Vagina (tissue), 2 donors: Measurements from ENCODE around the gene LAMTOR3.

Source experiments
- POLR2A ChIP-seq, 2 donors: fragments of 450-650 bp; IDR thresholded peaks; one replicate each; pipeline ENCODE4 v1.6.1; 2017; ENCODE audit warnings: antibody characterized with exemption in 2 of 2, mild to moderate bottlenecking in 2 of 2, moderate library complexity in 2 of 2
- POLR2AphosphoS5 ChIP-seq, 2 donors: sonication (generic); formaldehyde crosslinking; IDR thresholded peaks; one replicate each; pipeline ENCODE4 v1.9.0; 2017; ENCODE audit warnings: antibody characterized with exemption in 2 of 2, mild to moderate bottlenecking in 2 of 2, low read depth in 1 of 2; ENCODE audit not compliant: insufficient read depth in 1 of 2
- TF ChIP-seq, protein P1 (sequence below), 3 experiments: fragments of 450-650 bp in 2 of 3; fragments of 200-600 bp in 1 of 3; sonication (generic) in 1 of 3; IDR thresholded peaks; one replicate each; pipeline ENCODE4 v1.5.1; 2017 to 2019; ENCODE audit warnings: antibody characterized with exemption in 3 of 3, mild to moderate bottlenecking in 2 of 3, moderate library complexity in 2 of 3

DNA sequence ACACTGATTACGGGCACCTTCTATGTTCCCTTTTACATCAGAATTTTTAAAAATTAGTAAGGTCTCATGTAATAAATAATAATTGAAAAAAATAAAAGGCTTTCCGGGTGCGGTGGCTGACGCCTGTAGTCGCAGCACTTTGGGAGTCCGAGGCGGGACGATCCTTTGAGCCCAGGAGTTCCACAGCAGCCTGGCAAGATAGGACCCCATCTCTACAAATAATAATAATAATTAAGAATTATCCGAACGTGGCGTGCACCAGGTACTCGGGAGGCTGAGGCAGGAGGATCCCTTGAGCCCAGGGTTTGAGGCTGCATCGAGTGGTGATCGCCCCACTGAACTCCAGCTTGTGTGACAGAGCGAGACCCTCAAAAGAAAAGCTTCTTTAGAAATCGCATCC is 771 bp upstream of the LAMTOR3 start:
- TF ChIP-seq, protein P1, sequence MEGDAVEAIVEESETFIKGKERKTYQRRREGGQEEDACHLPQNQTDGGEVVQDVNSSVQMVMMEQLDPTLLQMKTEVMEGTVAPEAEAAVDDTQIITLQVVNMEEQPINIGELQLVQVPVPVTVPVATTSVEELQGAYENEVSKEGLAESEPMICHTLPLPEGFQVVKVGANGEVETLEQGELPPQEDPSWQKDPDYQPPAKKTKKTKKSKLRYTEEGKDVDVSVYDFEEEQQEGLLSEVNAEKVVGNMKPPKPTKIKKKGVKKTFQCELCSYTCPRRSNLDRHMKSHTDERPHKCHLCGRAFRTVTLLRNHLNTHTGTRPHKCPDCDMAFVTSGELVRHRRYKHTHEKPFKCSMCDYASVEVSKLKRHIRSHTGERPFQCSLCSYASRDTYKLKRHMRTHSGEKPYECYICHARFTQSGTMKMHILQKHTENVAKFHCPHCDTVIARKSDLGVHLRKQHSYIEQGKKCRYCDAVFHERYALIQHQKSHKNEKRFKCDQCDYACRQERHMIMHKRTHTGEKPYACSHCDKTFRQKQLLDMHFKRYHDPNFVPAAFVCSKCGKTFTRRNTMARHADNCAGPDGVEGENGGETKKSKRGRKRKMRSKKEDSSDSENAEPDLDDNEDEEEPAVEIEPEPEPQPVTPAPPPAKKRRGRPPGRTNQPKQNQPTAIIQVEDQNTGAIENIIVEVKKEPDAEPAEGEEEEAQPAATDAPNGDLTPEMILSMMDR (IDR thresholded peaks at IDR 0.05) = no peak
- no peak for TF ChIP-seq POLR2A (IDR thresholded peaks at IDR 0.05)
- TF ChIP-seq POLR2AphosphoS5 (IDR thresholded peaks at IDR 0.05; ENCODE audit: insufficient read depth in 1 of 2, low read depth in 1 of 2) = no peak
